GM19023 (cell line): ENCODE measurements around the gene SYTL3.
"Not testable (repeated sequence)": the region's sequence is repeated elsewhere in the genome, so short reads cannot be mapped to it uniquely, and the experiment has no call there.

Source experiments
- ATAC-seq: cut with Tn5 transposase; IDR thresholded peaks from one replicate; pipeline ENCODE4 v1.9.1; 2021; ENCODE audit warnings: mild to moderate bottlenecking, moderate library complexity; ENCODE audit not compliant: unreplicated experiment

The SYTL3 gene

DNA sequence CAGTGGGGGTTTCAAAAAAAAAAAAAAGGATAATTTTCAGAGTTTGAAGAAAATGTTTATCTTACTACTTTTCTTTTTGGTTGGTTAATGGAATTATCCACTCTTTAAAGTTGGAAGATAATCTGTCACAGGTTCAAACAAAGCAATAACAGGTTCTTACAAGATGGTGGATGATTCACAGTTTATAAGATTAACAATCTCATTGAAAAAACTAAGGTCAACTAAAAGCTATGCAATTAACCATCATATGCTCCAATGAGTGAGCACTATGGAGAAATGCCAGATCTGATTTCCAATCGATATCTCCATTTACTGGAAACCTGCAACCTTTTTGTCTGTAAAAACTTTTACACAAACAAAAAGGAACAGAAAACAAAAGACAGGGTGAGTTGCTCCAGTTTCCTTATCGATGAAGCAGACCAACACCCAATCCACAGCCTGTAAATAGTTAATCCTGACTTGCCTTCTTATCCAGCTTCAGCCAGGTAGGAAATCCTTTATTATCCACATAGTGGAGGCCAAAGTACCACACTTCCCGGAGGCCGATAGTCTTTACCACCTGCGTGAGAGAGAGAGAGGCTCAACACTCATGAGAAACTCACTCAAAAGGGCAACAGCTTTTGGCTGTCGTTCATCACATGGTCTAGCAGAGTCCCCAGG lies 136.9 kb downstream of the SYTL3 start:
- ATAC-seq, result no peak

GRCh38 chr6:158787395-158787794 lies 137.5 kb downstream of the SYTL3 start:
- no peak for ATAC-seq

DNA sequence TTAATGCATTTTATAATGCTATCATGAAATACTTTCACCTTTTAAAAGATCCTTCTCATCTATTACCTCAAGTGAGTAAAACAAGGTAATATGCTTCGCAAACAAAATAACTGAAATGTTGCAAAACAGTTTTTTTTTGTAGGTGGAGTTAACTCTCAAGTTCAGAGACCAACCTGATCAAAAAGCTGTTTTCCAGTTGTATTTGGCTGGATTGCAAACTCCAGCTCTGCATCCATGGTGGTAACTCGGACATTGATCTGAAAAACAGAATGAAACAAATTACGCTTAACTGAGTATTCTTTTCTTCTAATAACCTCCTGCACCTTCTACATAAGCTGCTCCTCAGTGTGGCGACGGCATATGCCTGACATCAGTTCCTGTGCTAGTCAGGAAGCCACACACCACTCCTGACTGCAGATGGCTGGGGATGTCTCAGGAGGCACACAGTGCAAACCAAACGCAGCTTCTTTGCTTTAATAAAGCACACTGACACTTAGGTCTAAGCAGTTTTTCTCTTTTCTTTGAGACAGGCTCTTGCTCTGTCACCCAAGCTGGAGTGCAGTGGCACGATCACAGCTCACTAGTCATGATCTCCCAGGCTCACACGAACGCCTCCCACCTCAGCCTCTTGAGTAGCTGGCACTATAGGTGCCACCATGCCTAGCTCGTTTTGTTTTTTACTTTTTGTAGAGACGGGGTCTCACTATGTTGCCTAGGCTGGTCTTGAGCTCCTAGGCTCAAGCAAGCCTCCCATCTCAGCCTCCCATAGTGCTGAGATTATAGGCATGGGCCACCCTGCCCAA lies 139.5 kb downstream of the SYTL3 start:
- no peak for ATAC-seq

GRCh38 chr6:158791274-158791855 lies 141.5 kb downstream of the SYTL3 start:
- no peak for ATAC-seq

DNA sequence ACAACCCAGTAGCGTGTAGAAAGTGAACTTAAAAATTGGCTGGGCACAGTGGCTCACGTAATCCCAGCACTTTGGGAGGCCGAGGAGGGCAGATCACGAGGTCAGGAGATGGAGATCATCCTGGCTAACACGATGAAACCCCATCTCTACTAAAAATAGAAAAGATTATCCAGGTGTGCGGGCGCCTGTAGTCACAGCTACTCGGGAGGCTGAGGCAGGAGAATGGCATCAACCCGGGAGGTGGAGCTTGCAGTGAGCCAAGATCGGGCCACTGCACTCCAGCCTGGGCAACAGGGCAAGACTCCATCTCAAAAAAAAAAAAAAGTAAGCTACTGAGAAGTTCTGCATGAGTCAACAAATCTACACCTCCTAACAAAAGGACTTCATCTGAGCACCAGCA lies 142.7 kb downstream of the SYTL3 start:
- not testable (repeated sequence) for ATAC-seq

DNA sequence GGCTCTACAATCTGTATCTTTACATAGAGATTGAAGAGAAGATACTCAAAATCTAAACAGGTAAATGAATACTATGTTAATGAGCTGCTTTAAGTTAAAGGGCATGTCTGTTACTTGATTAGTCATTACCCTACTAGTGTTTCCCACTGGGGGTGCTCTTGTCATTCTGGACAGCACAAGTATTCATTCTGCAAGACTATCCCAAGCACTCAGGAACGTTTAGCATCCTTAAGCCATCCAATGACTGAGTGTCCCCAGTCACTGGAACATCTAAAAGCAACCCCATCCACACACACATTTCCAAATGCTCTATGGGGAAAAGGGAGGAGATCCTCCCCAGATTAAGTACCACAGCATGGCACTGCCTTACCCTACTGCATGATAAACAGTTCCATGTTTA lies 143.6 kb downstream of the SYTL3 start:
- ATAC-seq, result peak; percentile 46

DNA sequence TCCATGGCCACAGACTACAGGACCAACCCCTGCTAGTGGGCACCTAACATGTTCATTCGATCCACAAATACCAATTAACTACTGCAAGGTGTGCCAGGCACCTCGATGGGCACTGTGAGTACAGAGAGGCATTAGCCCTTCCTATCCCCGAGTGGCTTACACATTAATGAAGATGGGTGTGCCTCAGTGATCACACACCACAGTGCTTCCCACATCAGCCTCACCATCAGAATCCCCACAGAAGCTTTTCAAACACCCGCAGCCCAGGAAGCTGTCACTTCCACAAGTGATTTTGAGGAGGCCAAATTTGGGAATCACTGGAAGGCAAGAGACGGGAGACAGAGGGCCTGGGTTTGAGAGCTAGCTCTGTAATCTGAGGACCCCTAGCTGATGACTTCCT lies 145.7 kb downstream of the SYTL3 start:
- no peak for ATAC-seq

DNA sequence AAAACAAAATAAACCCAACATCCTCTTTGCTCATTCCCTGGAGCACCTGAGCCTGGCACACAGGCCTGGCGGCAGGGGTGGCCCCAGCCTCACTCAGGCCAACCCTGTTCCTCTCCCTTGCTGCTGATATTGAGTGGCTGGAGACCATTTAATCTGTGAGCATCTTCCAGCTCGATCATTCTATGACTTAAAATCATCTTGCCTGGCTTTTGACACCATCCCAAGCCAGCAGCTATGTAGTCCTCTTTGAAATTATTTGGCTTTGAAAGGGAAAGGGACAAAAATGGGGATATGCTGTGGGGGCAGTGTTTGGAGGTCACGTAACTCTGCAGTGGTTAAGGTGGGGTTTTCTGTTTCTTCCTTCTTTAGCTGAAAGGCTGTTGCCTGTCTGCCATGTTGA lies 146.5 kb downstream of the SYTL3 start:
- no peak for ATAC-seq

DNA sequence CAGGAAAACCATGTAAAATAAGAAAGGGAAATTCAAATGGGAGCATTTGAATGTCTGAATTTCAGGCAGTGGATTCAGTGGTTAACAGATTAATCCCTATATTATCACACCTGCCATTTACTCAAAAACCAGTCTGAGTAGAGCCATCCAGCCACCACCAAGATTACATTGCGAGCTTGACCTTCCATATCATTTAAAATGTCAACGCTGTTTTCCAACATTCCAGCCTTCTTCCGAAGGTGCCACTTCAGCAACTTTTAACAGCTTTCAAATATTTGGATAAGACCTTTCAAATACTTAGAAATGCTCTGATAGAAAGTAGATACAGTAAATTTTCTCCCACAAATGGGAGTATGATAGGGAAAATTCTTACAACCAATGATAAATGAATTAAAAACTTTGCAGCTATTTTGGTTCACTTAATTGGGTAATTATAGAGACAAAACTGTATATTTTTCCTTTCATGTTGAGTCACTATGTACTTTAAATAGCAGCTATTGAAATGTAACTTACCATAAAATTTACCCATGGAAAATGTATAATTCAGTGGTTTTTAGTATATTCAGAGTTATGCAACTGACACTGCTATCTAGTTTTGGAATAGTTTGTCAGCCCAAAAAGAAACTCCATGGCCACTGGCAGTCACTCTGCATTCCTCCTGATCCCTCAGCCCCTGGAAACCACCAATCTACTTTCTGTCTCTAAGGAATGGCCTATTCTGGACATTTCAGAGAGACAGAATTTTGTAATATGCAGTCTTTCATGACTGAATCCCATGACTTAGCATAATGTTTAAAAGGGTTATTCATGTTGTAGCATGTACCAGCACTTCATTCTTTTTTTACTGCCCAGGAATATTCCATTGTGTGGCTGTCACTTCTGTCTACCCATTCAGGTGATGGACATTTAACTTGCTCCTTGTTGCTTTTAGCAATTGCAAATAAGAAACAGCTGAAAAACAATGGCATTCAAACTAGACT lies 147.8 kb downstream of the SYTL3 start:
- no peak for ATAC-seq

DNA sequence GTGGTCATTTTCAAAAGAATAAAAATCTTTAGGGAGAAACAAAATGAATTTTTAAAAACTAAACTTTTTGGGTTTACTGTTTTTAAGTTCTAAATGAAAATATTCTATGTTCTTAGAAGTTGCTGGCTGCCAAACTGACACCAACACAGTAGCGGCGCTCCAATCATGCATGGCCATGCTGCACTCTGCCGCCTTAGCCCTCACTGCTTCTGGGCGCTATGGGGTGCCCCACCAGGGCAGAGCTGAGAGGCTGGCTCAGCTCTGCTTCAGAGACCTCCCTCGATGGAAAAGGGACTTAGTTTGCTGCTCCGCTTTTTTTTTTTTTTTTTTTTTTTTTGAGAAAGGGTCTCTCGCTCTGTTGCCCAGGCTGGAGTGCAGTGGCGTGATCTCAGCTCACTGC lies 148.5 kb downstream of the SYTL3 start:
- no peak for ATAC-seq

GRCh38 chr6:158799051-158799792 lies 149.4 kb downstream of the SYTL3 start:
- ATAC-seq, result no peak

GRCh38 chr6:158801655-158802294 lies 151.9 kb downstream of the SYTL3 start:
- ATAC-seq, result no peak

GRCh38 chr6:158803733-158804143 lies 153.9 kb downstream of the SYTL3 start:
- peak; percentile 60 for ATAC-seq

DNA sequence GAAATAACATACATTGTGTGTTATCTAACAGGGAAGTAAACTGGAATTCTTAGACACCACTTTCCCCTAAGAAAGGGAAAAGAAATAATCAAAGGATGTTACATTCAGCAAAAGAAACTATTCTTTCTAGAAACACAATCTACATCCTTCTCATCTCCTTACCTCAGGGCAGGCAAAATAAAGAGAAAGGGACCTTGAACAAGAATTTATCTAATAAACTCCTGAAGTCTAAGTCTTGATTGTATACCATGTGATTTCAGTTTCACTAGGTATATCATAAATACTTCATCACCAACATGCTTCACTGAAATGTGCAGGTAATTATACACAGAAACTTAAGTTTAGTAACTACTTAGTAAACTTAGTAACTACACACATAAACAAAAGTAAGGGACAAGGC lies 154.4 kb downstream of the SYTL3 start:
- no peak for ATAC-seq

DNA sequence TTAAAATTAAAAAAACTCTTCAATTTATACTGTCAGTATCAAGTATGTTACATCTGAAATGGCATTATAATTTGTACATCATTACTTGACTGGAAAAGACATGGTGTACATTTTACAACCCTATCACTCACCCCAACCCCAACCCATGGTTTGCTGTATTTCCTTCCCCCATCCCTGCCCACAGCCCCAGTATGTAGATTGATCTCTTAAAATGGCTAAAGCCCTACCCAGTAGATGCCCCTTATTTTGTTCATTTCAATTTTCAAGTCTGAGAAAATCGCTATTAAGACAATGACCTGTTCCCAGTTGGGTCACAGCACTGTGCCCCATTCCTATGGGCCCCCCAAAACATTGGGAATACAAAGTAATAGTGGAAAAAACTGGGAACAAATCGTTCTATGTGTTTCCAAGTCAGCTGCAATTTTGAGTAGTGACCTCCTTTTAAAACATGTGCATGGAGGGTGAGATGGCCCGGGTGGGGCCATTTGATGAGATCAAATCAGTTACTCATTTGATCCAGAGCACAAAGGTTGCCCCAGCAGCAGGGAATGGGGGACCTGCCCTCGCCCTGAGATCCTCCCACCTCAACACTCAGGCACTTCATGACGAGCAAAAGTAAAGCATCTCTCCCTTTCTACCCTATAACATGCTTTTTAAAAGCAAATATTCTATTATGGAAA lies 156.0 kb downstream of the SYTL3 start:
- no peak for ATAC-seq

DNA sequence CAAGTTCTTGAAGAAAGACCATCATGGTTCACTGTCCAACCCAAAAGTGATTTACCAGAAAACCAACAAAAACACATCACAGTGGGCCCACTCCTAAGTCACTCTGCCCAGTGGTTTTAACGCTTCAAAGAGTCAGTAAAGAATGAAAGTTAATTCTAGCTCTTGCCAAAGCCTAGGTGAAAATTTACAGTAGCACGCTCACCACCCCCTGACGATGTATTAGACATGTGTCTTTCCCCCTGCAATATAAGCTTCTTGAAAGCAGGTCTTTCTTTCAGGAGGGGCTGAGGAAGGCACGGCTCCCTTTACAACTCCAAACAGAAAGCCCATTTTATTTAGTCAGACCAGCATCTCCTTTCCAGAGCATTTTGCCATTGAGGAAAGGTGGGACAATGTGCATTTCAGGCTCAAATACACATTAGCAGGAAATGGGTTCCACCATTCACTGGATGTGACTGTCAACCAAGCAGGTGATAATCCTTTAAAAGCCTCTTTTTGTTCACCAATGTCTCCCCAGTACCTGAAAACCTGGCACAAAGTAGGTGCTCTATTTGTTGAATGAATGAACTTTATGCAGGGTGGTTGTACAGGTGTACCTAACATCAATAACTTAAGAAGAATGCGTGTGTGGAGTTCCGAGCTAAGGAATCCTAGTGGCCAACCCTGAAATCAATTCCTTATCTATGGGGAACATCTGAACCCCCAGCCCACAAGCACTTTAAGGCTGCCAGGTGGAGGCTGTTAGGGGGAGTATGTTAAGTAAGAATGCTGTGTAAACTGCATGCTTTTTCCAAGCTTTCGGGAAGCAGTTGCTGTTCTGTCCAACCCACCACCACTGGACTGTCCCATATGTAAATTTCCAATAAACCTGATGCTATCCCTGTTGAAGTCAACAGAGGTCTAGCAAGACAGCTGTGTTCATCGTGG lies 157.9 kb downstream of the SYTL3 start:
- no peak for ATAC-seq

DNA sequence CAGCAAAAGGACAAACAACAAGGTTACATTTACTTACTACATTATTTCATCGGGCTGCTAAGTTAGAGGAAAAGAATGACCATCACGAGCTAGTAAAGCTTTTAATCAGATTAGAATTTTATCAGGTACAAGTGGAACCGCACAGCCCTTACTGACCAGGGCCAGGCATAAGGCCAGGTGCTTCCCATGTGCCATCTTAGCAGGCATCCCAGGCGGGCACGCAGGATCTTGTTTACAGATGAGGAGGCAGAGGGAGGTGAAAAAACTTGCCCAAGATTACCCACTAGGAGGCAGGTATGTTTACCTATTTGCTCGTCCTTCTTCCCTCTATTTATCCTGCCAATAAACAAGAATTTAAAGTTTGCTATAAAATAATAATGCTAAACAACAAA lies 158.6 kb downstream of the SYTL3 start:
- ATAC-seq, result no peak
